Neutrophil (primary cell): ENCODE results near the gene CCDC158.

Experiments
- H3K27ac ChIP-seq: fragments of 200-600 bp; sonication (generic); 2 replicates; pipeline ENCODE4 v1.5.1; 2016; ENCODE audit warnings: mild to moderate bottlenecking, moderate library complexity
- H3K27me3 ChIP-seq: fragments of 200-600 bp; sonication (generic); 2 replicates; pipeline ENCODE4 v1.6.0; 2016; ENCODE audit warnings: mild to moderate bottlenecking
- H3K36me3 ChIP-seq: fragments of 200-600 bp; sonication (generic); 2 replicates; pipeline ENCODE4 v1.5.1; 2017
- H3K4me1 ChIP-seq, 2 experiments: fragments of 200-600 bp in 1 of 2; sonication (generic) in 1 of 2; 1 replicate in 1 of 2; 2 replicates in 1 of 2; pipeline versions ENCODE4 v1.5.1 to v1.6.1; 2013 to 2016; ENCODE audit warnings: low read depth in 1 of 2, low read length in 1 of 2, mild to moderate bottlenecking in 1 of 2, moderate library complexity in 1 of 2; ENCODE audit not compliant: control insufficient read depth in 1 of 2, insufficient read depth in 1 of 2
- H3K4me3 ChIP-seq, 2 experiments: fragments of 200-600 bp in 1 of 2; sonication (generic) in 1 of 2; 1 replicate in 1 of 2; 2 replicates in 1 of 2; pipeline ENCODE4 v1.5.1; 2013 to 2016; ENCODE audit warnings: low read depth in 1 of 2, low read length in 1 of 2, mild to moderate bottlenecking in 1 of 2, moderate library complexity in 1 of 2
- H3K9me3 ChIP-seq: fragments of 200-600 bp; sonication (generic); 2 replicates; pipeline ENCODE4 v1.5.1; 2016
- CTCF ChIP-seq: fragments of 200-600 bp; sonication (generic); IDR thresholded peaks from 2 replicates; pipeline ENCODE4 v1.5.1; 2016; ENCODE audit warnings: antibody characterized with exemption

CCDC158 gene

GRCh38 chr4:76406081-76406480 is 14.9 kb downstream of the CCDC158 start:
- Histone ChIP-seq H3K36me3 (no peaks in the 10 kb centered on the region), H3K4me1 (no peaks in the 10 kb centered on the region), H3K27ac (no peak overlapping the region), H3K27me3 (peaks cover 6% of the 10 kb centered on the region), H3K4me3 (no peak overlapping the region), H3K9me3 (no peaks in the 10 kb centered on the region)
- no peak for TF ChIP-seq CTCF

GRCh38 chr4:76401654-76402053 is 19.3 kb downstream of the CCDC158 start:
- Histone ChIP-seq H3K9me3 (no peaks in the 10 kb centered on the region), H3K36me3 (no peaks in the 10 kb centered on the region), H3K27me3 (no peaks in the 10 kb centered on the region), H3K4me3 (no peak overlapping the region), H3K27ac (no peak overlapping the region), H3K4me1 (no peaks in the 10 kb centered on the region)
- TF ChIP-seq CTCF, result no peak

- H3K36me3 ChIP-seq, result no peaks in the 10 kb centered on the region
- H3K27me3 ChIP-seq, result no peaks in the 10 kb centered on the region
- no peaks in the 10 kb centered on the region for H3K9me3 ChIP-seq
- TF ChIP-seq CTCF, result no peak
- no peak overlapping the region for H3K27ac ChIP-seq
- no peak overlapping the region for H3K4me3 ChIP-seq
- peaks cover 17 to 44% of the 10 kb centered on the region in 2 experiments for H3K4me1 ChIP-seq
These were observed 32.6 kb downstream of the CCDC158 start for GRCh38 chr4:76388160-76388908.

- Histone ChIP-seq H3K9me3 (no peaks in the 10 kb centered on the region), H3K36me3 (no peaks in the 10 kb centered on the region), H3K4me3 (peak overlapping the region in 1 of 2 experiments; percentile 7), H3K27me3 (no peaks in the 10 kb centered on the region), H3K27ac (peak overlapping the region; percentile 71), H3K4me1 (peaks cover 30 to 58% of the 10 kb centered on the region in 2 experiments)
- TF ChIP-seq CTCF, result no peak
These were observed 34.2 kb downstream of the CCDC158 start for GRCh38 chr4:76386566-76387305.

GRCh38 chr4:76385974-76386373 is 35.0 kb downstream of the CCDC158 start:
- Histone ChIP-seq H3K4me1 (peaks cover 31 to 66% of the 10 kb centered on the region in 2 experiments), H3K9me3 (no peaks in the 10 kb centered on the region), H3K27me3 (no peaks in the 10 kb centered on the region), H3K4me3 (no peak overlapping the region), H3K27ac (peak overlapping the region; percentile 71), H3K36me3 (no peaks in the 10 kb centered on the region)
- TF ChIP-seq CTCF, result no peak
